K562 (cell line): ENCODE measurements around the gene MEF2C. TPM values are rescaled to one million over a fixed set of nuclear protein-coding genes. Genes with fewer than 3 reads are reported as not detected.

Source experiments
- ATAC-seq: fragments of 200-7000 bp; cut with Tn5 transposase; 3 replicates; pipeline ENCODE4 v1.9.1; 2020; ENCODE audit warnings: moderate library complexity
- BruUV-seq: library from RNA; stranded (reverse); fragments of 400-500 nt; replicated peaks from 2 replicates; lab custom pipeline; 2021; lab: Mats Ljungman, UMichigan
- CTCF ChIA-PET: fragments of 300-600 bp; formaldehyde crosslinking; extraction: SDS; loops from one replicate; lab custom pipeline; 2021; ENCODE audit warnings: low intra/inter-chr PET ratio; lab: Yijun Ruan, JAX
- POLR2A ChIA-PET: fragments of 300-600, 350-650 bp; sonication (Branson Sonifier 250); formaldehyde crosslinking; extraction: SDS; loops from one replicate; lab custom pipeline; 2021; ENCODE audit warnings: antibody characterized with exemption, inconsistent platforms; lab: Yijun Ruan, JAX
- DNase-seq, 4 experiments: peaks; one replicate each; pipeline versions ENCODE4 v3.0.0 to v3.0.0-alpha.2; 2011 to 2018; ENCODE audit warnings: low spot score in 3 of 4, mixed read lengths in 3 of 4; ENCODE audit errors: extremely low read depth in 1 of 4
- FAIRE-seq: peaks from 2 replicates; lab custom pipeline; 2011; peaks lifted over from hg19 to GRCh38; lab: Jason Lieb, UNC
- H2AFZ ChIP-seq: 2 replicates; pipeline ENCODE4 v1.6.0; 2011; ENCODE audit warnings: low read depth, low read length, control low read depth, inconsistent platforms
- H3K27ac ChIP-seq: fragments of 200-600 bp; 3 replicates; pipeline ENCODE4 v1.8.0; 2011; ENCODE audit warnings: low read depth, mild to moderate bottlenecking, control low read depth, inconsistent platforms, low read length, moderate library complexity, mixed read lengths; ENCODE audit errors: extremely low read depth
- H3K27me3 ChIP-seq, 2 experiments: fragments of 300-600 bp in 1 of 2; 2 replicates in 1 of 2; 3 replicates in 1 of 2; pipeline versions ENCODE4 v1.6.0 to v1.8.0; 2011; ENCODE audit warnings: inconsistent platforms in 2 of 2, low read length in 2 of 2, mild to moderate bottlenecking in 1 of 2, mixed read lengths in 1 of 2, moderate library complexity in 1 of 2; ENCODE audit not compliant: control insufficient read depth in 2 of 2, insufficient read depth in 2 of 2
- H3K36me3 ChIP-seq: fragments of 300-600 bp; 3 replicates; pipeline ENCODE4 v1.8.0; 2011; ENCODE audit warnings: mild to moderate bottlenecking, low read length, inconsistent platforms; ENCODE audit not compliant: control insufficient read depth, insufficient read depth
- H3K4me1 ChIP-seq, 2 experiments: fragments of 200-600 bp in 1 of 2; replicated peaks in 1 of 2; 2 replicates in 1 of 2; 3 replicates in 1 of 2; pipeline versions ENCODE4 v1.5.1 to v1.8.0; 2011; ENCODE audit warnings: inconsistent platforms in 2 of 2, low read length in 2 of 2, mild to moderate bottlenecking in 1 of 2, mixed read lengths in 1 of 2, moderate library complexity in 1 of 2; ENCODE audit not compliant: control insufficient read depth in 2 of 2, insufficient read depth in 2 of 2
- H3K4me2 ChIP-seq: 2 replicates; pipeline ENCODE4 v1.6.1; 2011; ENCODE audit warnings: low read length, control low read depth, inconsistent platforms, mixed read lengths; ENCODE audit not compliant: insufficient read depth
- H3K4me3 ChIP-seq: fragments of 200-600 bp; sonication (generic), shearing (Covaris generic); 2 replicates; pipeline ENCODE4 v1.5.1; 2016; ENCODE audit warnings: control low read depth, inconsistent platforms
- H3K79me2 ChIP-seq: fragments of 200-600 bp; 3 replicates; pipeline ENCODE4 v1.8.0; 2011; ENCODE audit warnings: low read length, inconsistent platforms; ENCODE audit not compliant: control insufficient read depth, insufficient read depth
- H3K9ac ChIP-seq, 2 experiments: 2 replicates each; pipeline versions ENCODE4 v1.6.0 to v1.6.1; 2011; ENCODE audit warnings: low read depth in 2 of 2, low read length in 2 of 2, control low read depth in 1 of 2, inconsistent platforms in 1 of 2, mild to moderate bottlenecking in 1 of 2, mixed read lengths in 1 of 2; ENCODE audit not compliant: insufficient read depth in 1 of 2
- H3K9me1 ChIP-seq: one replicate; pipeline ENCODE4 v1.6.0; 2011; ENCODE audit warnings: inconsistent platforms, mild to moderate bottlenecking, low read length, moderate library complexity; ENCODE audit not compliant: control insufficient read depth, insufficient read depth
- H3K9me3 ChIP-seq: replicated peaks from 2 replicates; pipeline ENCODE4 v1.5.1; 2011; ENCODE audit warnings: low read depth, low read length, inconsistent platforms; ENCODE audit not compliant: control insufficient read depth, insufficient read depth
- H4K20me1 ChIP-seq: replicated peaks from 2 replicates; pipeline ENCODE4 v1.6.1; 2011; ENCODE audit warnings: low read length, inconsistent platforms, mixed read lengths; ENCODE audit not compliant: control insufficient read depth, insufficient read depth
- ARID2 ChIP-seq: fragments of 450-650 bp; IDR thresholded peaks from 2 replicates; pipeline ENCODE4 v1.6.1; 2017; ENCODE audit warnings: antibody characterized with exemption, mild to moderate bottlenecking
- ATF7 ChIP-seq: fragments of 450-650 bp; IDR thresholded peaks from 2 replicates; pipeline ENCODE4 v1.7.1; 2014; ENCODE audit warnings: mild to moderate bottlenecking, moderate library complexity
- ELF1 ChIP-seq: fragments of 200-800 bp; sonication (Bioruptor generic); IDR thresholded peaks from 2 replicates; pipeline ENCODE4 v1.6.1; 2016; ENCODE audit warnings: missing genetic modification characterization, missing compliant biosample characterization
- ETV6 ChIP-seq, 3 experiments: fragments of 150-350 bp in 1 of 3; sonication (generic) in 1 of 3; formaldehyde crosslinking in 1 of 3; IDR thresholded peaks; 2 replicates each; pipeline versions ENCODE4 v1.6.1 to v1.8.0; 2014 to 2022; ENCODE audit warnings: borderline replicate concordance in 2 of 3, low read depth in 2 of 3, antibody characterized with exemption in 1 of 3, low read length in 1 of 3, mild to moderate bottlenecking in 1 of 3, missing genetic modification reagents in 1 of 3
- HNRNPK ChIP-seq: fragments of 200-400 bp; formaldehyde crosslinking; IDR thresholded peaks from one replicate; pipeline ENCODE4 v1.6.1; 2018; ENCODE audit warnings: mild to moderate bottlenecking, low read depth, low read length; ENCODE audit not compliant: poor library complexity, severe bottlenecking
- ILK ChIP-seq: fragments of 450-650 bp; IDR thresholded peaks from 2 replicates; pipeline ENCODE4 v1.6.1; 2016; ENCODE audit warnings: missing genetic modification characterization, low read depth, mild to moderate bottlenecking, missing compliant biosample characterization, moderate library complexity, borderline replicate concordance
- KAT7 ChIP-seq: sonication (generic); formaldehyde crosslinking; IDR thresholded peaks from 2 replicates; pipeline ENCODE4 v1.8.0; 2022; ENCODE audit warnings: missing genetic modification reagents, mild to moderate bottlenecking, borderline replicate concordance
- KDM1A ChIP-seq, 2 experiments: fragments of 450-650 bp; IDR thresholded peaks; 2 replicates each; pipeline ENCODE4 v1.6.1; 2016; ENCODE audit warnings: mild to moderate bottlenecking in 2 of 2
- NCOA1 ChIP-seq: fragments of 450-650 bp; IDR thresholded peaks from 2 replicates; pipeline ENCODE4 v1.6.1; 2016; ENCODE audit warnings: low read depth
- PTTG1 ChIP-seq: fragments of 450-650 bp; IDR thresholded peaks from 2 replicates; pipeline ENCODE4 v1.6.1; 2016; ENCODE audit warnings: low read depth, mild to moderate bottlenecking, missing genetic modification characterization, missing compliant biosample characterization
- SIN3A ChIP-seq, 2 experiments: fragments of 150-350 bp in 1 of 2; IDR thresholded peaks; 2 replicates each; pipeline ENCODE4 v1.6.1; 2011 to 2016; ENCODE audit warnings: borderline replicate concordance in 2 of 2, low read depth in 2 of 2, low read length in 2 of 2, mild to moderate bottlenecking in 2 of 2, moderate library complexity in 2 of 2; ENCODE audit not compliant: control insufficient read depth in 1 of 2
- SIRT6 ChIP-seq: IDR thresholded peaks from one replicate; pipeline ENCODE4 v1.6.1; 2012; ENCODE audit warnings: low read depth, mild to moderate bottlenecking, control low read depth, inconsistent platforms, low read length, moderate library complexity
- SRF ChIP-seq, 2 experiments: fragments of 250-450, 450-650 bp in 1 of 2; sonication (Bioruptor Pico) in 1 of 2; sonication (generic) in 1 of 2; formaldehyde crosslinking; IDR thresholded peaks; 2 replicates each; pipeline versions ENCODE4 v1.5.0 to v1.5.1; 2020 to 2022; ENCODE audit warnings: mild to moderate bottlenecking in 1 of 2, missing genetic modification reagents in 1 of 2
- ZNF134 ChIP-seq: fragments of 250-450 bp; sonication (Bioruptor Pico); conservative IDR thresholded peaks from 2 replicates; pipeline ENCODE4 v1.4.0; 2020
- ZNF57 ChIP-seq: fragments of 450-650 bp; formaldehyde crosslinking; IDR thresholded peaks from 2 replicates; pipeline ENCODE4 v1.4.0; 2020; ENCODE audit warnings: mild to moderate bottlenecking, moderate library complexity
- WGBS: fragments of 100-300 bp; shearing (Covaris generic); methylation state at CpG from one replicate; pipeline ENCODE4 v1.1.6; 2016; ENCODE audit warnings: low coverage, mixed read lengths; ENCODE audit not compliant: insufficient coverage; ENCODE audit errors: missing lambda C conversion rate; 5-methylcytosine and 5-hydroxymethylcytosine counted together
- in situ Hi-C: fragments of 300-500 bp; cut with MboI; formaldehyde crosslinking; loops from 4 replicates; pipeline ENCODE4 v1.15.0; 2018; ENCODE audit warnings: inconsistent platforms, mixed read lengths
- intact Hi-C: fragments of 100-400 bp; cut with micrococcal nuclease; formaldehyde crosslinking; loops from 2 replicates; pipeline ENCODE4 v1.14.2; 2022
- polyA plus RNA-seq, 8 experiments: library from polyadenylated mRNA; depleted of rRNA in 4 of 8; stranded (reverse) in 5 of 8; unstranded in 3 of 8; fragments of >200 nt; fragmentation: Nextera tagmentation in 2 of 8; fragmentation: Illumina TruSeq in 1 of 8; extraction: Ambion mirVana in 2 of 8; extraction: Trizol in 1 of 8; gene quantifications; 2 replicates each; pipeline versions ENCODE4 v1.2.1 to v1.2.3, GENCODE V29; 2011 to 2014; ENCODE audit warnings: inconsistent platforms in 1 of 8, missing spikeins in 1 of 8
- total RNA-seq, 7 experiments: library from RNA; depleted of rRNA in 6 of 7; stranded (reverse); fragments of >200 nt in 6 of 7; fragmentation: Illumina TruSeq in 2 of 7; extraction: Trizol in 2 of 7; gene quantifications; 2 replicates each; pipeline versions ENCODE4 v1.2.1 to v1.2.3, GENCODE V29; 2011 to 2021; ENCODE audit warnings: low replicate concordance in 1 of 7
- TF ChIP-seq, protein P1 (sequence below), 3 experiments: fragments of 200-800 bp in 1 of 3; fragments of 250-450 bp in 1 of 3; fragments of 450-650 bp in 1 of 3; sonication (Bioruptor Pico) in 1 of 3; sonication (Bioruptor generic) in 1 of 3; formaldehyde crosslinking in 1 of 3; IDR thresholded peaks; 2 replicates each; pipeline versions ENCODE4 v1.6.1 to v1.8.0; 2016 to 2022; ENCODE audit warnings: mild to moderate bottlenecking in 2 of 3, missing genetic modification characterization in 2 of 3, missing compliant biosample characterization in 1 of 3, moderate library complexity in 1 of 3
- TF ChIP-seq, protein P2 (sequence below): fragments of 450-650 bp; IDR thresholded peaks from 2 replicates; pipeline ENCODE4 v1.6.1; 2016
- TF ChIP-seq, protein P3 (sequence below): fragments of 450-650 bp; IDR thresholded peaks from 2 replicates; pipeline ENCODE4 v1.6.1; 2016; ENCODE audit warnings: low read depth, mild to moderate bottlenecking, moderate library complexity

The MEF2C gene
- total and polyA plus RNA-seq, 9 of the 15 experiments (the other 6 are each of a cell fraction or from before 2014, with no cell fraction given) = 25.1 to 67.8 (median 58.3) TPM

DNA sequence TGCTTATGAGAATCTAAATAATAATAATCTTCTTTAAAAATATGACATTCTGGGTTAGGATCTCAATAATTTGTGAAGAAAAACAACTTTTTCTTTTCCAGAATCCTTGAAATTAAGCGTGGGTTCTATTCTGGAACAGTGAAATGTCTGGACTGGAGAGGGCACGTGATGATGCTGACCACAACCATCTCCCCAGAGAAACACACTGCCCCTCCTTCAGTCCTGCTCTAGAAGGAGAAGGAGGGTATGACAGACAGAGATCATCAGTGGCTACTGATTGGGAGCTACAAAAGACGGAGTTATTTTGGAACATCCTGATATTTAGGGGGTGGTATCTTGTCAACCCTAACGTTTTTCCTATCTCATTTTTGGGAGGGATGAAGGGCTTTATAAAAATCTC, 40.2 kb downstream of the MEF2C start:
- Histone ChIP-seq H3K4me2 (no peak overlapping the region), H3K27ac (no peak overlapping the region), H3K9me1 (no peaks in the 10 kb centered on the region), H3K36me3 (no peaks in the 10 kb centered on the region), H3K9me3 (no peaks in the 10 kb centered on the region), H3K79me2 (peaks cover 26% of the 10 kb centered on the region), H4K20me1 (no peaks in the 10 kb centered on the region), H3K4me1 (no peaks in the 10 kb centered on the region; a peak in 2 of 5 replicates), H3K9ac (no peak overlapping the region), H2AFZ (no peak overlapping the region), H3K4me3 (no peak overlapping the region), H3K27me3 (no peaks in the 10 kb centered on the region)
- in situ Hi-C loops (no loop called here), intact Hi-C loops (no loop called here)
- ChIA-PET POLR2A (no interaction called here), CTCF (no interaction called here)
- ATAC-seq = peak; percentile 51
- BruUV-seq = no TSS peak
- peak in 1 of 4 experiments; percentile 9 for DNase-seq
- FAIRE-seq = no peak
- 48% methylated on average over 4 of the region's 4 CpGs for WGBS
- no peak for TF ChIP-seq SRF (CRISPR knock-in tag; IDR thresholded peaks at IDR 0.05)
- TF ChIP-seq PTTG1 (tag) = no peak
- TF ChIP-seq SIN3A (IDR thresholded peaks at IDR 0.05; ENCODE audit: borderline replicate concordance in 2 of 2, control insufficient read depth in 1 of 2, low read depth in 2 of 2, low read length in 2 of 2) = no peak
- TF ChIP-seq, protein P1, sequence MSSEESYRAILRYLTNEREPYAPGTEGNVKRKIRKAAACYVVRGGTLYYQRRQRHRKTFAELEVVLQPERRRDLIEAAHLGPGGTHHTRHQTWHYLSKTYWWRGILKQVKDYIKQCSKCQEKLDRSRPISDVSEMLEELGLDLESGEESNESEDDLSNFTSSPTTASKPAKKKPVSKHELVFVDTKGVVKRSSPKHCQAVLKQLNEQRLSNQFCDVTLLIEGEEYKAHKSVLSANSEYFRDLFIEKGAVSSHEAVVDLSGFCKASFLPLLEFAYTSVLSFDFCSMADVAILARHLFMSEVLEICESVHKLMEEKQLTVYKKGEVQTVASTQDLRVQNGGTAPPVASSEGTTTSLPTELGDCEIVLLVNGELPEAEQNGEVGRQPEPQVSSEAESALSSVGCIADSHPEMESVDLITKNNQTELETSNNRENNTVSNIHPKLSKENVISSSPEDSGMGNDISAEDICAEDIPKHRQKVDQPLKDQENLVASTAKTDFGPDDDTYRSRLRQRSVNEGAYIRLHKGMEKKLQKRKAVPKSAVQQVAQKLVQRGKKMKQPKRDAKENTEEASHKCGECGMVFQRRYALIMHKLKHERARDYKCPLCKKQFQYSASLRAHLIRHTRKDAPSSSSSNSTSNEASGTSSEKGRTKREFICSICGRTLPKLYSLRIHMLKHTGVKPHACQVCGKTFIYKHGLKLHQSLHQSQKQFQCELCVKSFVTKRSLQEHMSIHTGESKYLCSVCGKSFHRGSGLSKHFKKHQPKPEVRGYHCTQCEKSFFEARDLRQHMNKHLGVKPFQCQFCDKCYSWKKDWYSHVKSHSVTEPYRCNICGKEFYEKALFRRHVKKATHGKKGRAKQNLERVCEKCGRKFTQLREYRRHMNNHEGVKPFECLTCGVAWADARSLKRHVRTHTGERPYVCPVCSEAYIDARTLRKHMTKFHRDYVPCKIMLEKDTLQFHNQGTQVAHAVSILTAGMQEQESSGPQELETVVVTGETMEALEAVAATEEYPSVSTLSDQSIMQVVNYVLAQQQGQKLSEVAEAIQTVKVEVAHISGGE (CRISPR knock-in tag; IDR thresholded peaks at IDR 0.05) = no peak
- no peak for TF ChIP-seq KAT7 (CRISPR knock-in tag)
- TF ChIP-seq NCOA1 = no peak
- no peak for TF ChIP-seq ARID2
- TF ChIP-seq HNRNPK = no peak
- TF ChIP-seq ZNF134 (CRISPR knock-in tag) = no peak
- no peak for TF ChIP-seq SIRT6
- TF ChIP-seq ELF1 (tag) = no peak
- TF ChIP-seq KDM1A (IDR thresholded peaks at IDR 0.05) = no peak
- TF ChIP-seq ATF7 = no peak
- TF ChIP-seq, protein P2, sequence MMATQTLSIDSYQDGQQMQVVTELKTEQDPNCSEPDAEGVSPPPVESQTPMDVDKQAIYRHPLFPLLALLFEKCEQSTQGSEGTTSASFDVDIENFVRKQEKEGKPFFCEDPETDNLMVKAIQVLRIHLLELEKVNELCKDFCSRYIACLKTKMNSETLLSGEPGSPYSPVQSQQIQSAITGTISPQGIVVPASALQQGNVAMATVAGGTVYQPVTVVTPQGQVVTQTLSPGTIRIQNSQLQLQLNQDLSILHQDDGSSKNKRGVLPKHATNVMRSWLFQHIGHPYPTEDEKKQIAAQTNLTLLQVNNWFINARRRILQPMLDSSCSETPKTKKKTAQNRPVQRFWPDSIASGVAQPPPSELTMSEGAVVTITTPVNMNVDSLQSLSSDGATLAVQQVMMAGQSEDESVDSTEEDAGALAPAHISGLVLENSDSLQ = no peak
- TF ChIP-seq ETV6 (IDR thresholded peaks at IDR 0.05; ENCODE audit: borderline replicate concordance in 1 of 2, low read depth in 2 of 2, low read length in 1 of 2) = no peak
- no peak for TF ChIP-seq ETV6 (CRISPR knock-in tag; IDR thresholded peaks at IDR 0.05; ENCODE audit: borderline replicate concordance)
- TF ChIP-seq, protein P3, sequence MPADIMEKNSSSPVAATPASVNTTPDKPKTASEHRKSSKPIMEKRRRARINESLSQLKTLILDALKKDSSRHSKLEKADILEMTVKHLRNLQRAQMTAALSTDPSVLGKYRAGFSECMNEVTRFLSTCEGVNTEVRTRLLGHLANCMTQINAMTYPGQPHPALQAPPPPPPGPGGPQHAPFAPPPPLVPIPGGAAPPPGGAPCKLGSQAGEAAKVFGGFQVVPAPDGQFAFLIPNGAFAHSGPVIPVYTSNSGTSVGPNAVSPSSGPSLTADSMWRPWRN = no peak
- no peak for TF ChIP-seq ZNF57 (CRISPR knock-in tag)
- TF ChIP-seq ILK (tag) = no peak
